ENCODE measurements around the gene AASDHPPT. TPM values are rescaled to one million over a fixed set of nuclear protein-coding genes. Genes with fewer than 3 reads are reported as not detected.

Gene AASDHPPT
- total RNA-seq, result 30.9 and 32.6 TPM in 2 replicates

GRCh38 chr11:106077609-106078455, at the start of gene AASDHPPT:
AASDHPPT (plus strand) TSS chr11:106077662; CDS start chr11:106077711, 49 bp downstream.

GRCh38 chr11:106076919-106077608, 398 bp upstream of the AASDHPPT start, which contains the start of gene KBTBD3:
KBTBD3 (minus strand) TSS chr11:106077347; CDS start chr11:106059097, 18,250 bp downstream.

Other genes with a start within 250 kb of the AASDHPPT start
- 8.3 and 10.6 TPM in 2 replicates for gene MSANTD4, start 55.4 kb upstream of the AASDHPPT start, total RNA-seq
- 2.0 and 2.5 TPM in 2 replicates for gene KBTBD3, start 315 bp upstream of the AASDHPPT start, total RNA-seq